Ishikawa (cell line): ENCODE measurements around the gene ARHGEF26.

Source experiments
- CEBPB ChIP-seq: IDR thresholded peaks from 2 replicates; pipeline ENCODE4 v1.6.1; 2012
- CREB1 ChIP-seq: IDR thresholded peaks from 2 replicates; pipeline ENCODE4 v1.6.1; 2012; ENCODE audit warnings: low read depth
- EGR1 ChIP-seq: IDR thresholded peaks from 2 replicates; pipeline ENCODE4 v1.6.1; 2012
- EP300 ChIP-seq: IDR thresholded peaks from 2 replicates; pipeline ENCODE4 v1.6.1; 2012; ENCODE audit warnings: borderline replicate concordance
- FOXM1 ChIP-seq: IDR thresholded peaks from 2 replicates; pipeline ENCODE4 v1.6.1; 2012; ENCODE audit warnings: low read depth, borderline replicate concordance
- NFIC ChIP-seq: IDR thresholded peaks from 2 replicates; pipeline ENCODE4 v1.6.1; 2012
- RAD21 ChIP-seq: IDR thresholded peaks from 2 replicates; pipeline ENCODE4 v1.6.1; 2012; ENCODE audit warnings: low read depth
- REST ChIP-seq: IDR thresholded peaks from 2 replicates; pipeline ENCODE4 v1.6.1; 2012; ENCODE audit warnings: low read depth, mild to moderate bottlenecking
- TAF1 ChIP-seq: IDR thresholded peaks from 2 replicates; pipeline ENCODE4 v1.6.1; 2012; ENCODE audit warnings: low read depth, mild to moderate bottlenecking
- TCF12 ChIP-seq: IDR thresholded peaks from 2 replicates; pipeline ENCODE4 v1.6.1; 2012; ENCODE audit warnings: low read depth
- TEAD4 ChIP-seq: IDR thresholded peaks from 2 replicates; pipeline ENCODE4 v1.6.1; 2012
- YY1 ChIP-seq: IDR thresholded peaks from 2 replicates; pipeline ENCODE4 v1.6.1; 2012; ENCODE audit warnings: low read depth
- ZBTB7A ChIP-seq: IDR thresholded peaks from 2 replicates; pipeline ENCODE4 v1.6.1; 2012; ENCODE audit warnings: low read depth
- TF ChIP-seq, protein P1 (sequence below): IDR thresholded peaks from 2 replicates; pipeline ENCODE4 v1.6.1; 2012
- TF ChIP-seq, protein P2 (sequence below): IDR thresholded peaks from 2 replicates; pipeline ENCODE4 v1.6.1; 2012

The ARHGEF26 gene

GRCh38 chr3:154301561-154301960 lies 180.4 kb downstream of the ARHGEF26 start:
- no peak for TF ChIP-seq REST
- TF ChIP-seq FOXM1: no peak
- TF ChIP-seq YY1: no peak
- TF ChIP-seq RAD21: no peak
- TF ChIP-seq, protein P1, sequence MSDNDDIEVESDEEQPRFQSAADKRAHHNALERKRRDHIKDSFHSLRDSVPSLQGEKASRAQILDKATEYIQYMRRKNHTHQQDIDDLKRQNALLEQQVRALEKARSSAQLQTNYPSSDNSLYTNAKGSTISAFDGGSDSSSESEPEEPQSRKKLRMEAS: no peak
- no peak for TF ChIP-seq ZBTB7A
- TF ChIP-seq EP300: no peak
- no peak for TF ChIP-seq EGR1
- no peak for TF ChIP-seq TEAD4
- TF ChIP-seq CREB1: no peak

DNA sequence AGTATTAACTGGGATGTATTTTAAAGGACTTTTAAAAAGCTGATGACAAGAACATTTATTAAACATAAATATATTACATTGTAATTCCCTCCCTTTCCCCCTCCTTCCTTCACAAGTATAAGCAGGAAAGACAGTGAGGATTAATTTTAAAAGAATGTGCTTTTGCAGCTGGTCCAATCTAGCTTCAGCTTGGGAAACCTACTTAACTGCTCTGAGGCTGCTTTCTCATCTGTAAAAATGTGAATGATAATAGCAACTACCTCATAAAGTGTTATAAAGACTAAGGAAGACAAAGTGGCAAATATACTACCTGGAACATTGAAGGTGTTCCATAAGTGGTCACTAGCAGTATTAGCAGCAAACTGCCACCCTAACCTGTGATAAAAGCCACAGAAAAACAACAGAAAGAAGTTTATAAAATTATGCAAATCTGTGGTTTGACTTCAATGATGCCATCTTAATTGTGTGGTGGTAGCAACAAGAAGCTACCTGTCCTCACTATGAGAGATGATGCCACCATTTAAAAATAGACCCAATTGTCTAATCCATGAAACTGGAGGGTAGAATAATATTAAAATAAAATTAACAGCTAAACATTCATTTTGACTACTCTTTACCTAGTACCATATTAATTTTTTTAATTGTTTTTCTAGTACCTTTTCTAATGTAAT lies 183.1 kb downstream of the ARHGEF26 start:
- TF ChIP-seq EP300: no peak
- TF ChIP-seq, protein P1: no peak
- TF ChIP-seq NFIC: no peak
- TF ChIP-seq FOXM1: no peak
- TF ChIP-seq EGR1: no peak
- no peak for TF ChIP-seq REST
- TF ChIP-seq CEBPB: no peak
- no peak for TF ChIP-seq YY1

DNA sequence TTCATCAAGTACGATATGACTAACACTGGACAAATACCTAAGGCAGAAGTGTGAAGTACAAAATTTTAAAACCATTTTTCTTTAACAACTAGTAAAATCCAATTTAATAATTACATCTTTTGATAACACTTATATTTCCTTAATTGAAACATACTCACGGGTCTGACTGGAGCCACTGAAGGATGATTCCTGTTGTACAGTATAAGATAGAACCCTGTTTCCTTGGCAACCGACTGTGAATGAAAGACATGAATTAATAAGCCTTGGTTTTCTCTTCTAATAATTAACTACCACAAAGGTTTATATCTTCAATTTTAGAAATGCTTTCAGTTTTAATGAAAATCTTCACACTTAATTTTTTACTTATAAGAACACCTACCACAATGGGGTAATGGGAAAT lies 183.7 kb downstream of the ARHGEF26 start:
- TF ChIP-seq TAF1 (no peak), ZBTB7A (no peak), NFIC (no peak), EP300 (no peak), TEAD4 (no peak), TCF12 (no peak), FOXM1 (no peak), CEBPB (no peak)
- TF ChIP-seq, protein P2, sequence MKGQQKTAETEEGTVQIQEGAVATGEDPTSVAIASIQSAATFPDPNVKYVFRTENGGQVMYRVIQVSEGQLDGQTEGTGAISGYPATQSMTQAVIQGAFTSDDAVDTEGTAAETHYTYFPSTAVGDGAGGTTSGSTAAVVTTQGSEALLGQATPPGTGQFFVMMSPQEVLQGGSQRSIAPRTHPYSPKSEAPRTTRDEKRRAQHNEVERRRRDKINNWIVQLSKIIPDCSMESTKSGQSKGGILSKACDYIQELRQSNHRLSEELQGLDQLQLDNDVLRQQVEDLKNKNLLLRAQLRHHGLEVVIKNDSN: no peak

- no peak for TF ChIP-seq RAD21
- TF ChIP-seq TEAD4: no peak
- no peak for TF ChIP-seq FOXM1
- TF ChIP-seq, protein P1: no peak
- no peak for TF ChIP-seq ZBTB7A
- no peak for TF ChIP-seq REST
- TF ChIP-seq YY1: no peak
Observed at GRCh38 chr3:154307363-154307762, 186.2 kb downstream of the ARHGEF26 start.
